NOMO-1 treated with dmso at 0.1 percent for 144 hours (cell line): ENCODE data around the gene TMOD3.
"Not testable (repeated sequence)": the region's sequence is repeated elsewhere in the genome, so short reads cannot be mapped to it uniquely, and the experiment has no call there.

ENCODE experiments used
- DNase-seq: peaks from one replicate; lab custom pipeline; 2025; ENCODE audit not compliant: unreplicated experiment; lab: John Stamatoyannopoulos, UW

Gene TMOD3

GRCh38 chr15:51863131-51863530 is 33.7 kb downstream of the TMOD3 start:
- no peak for DNase-seq

- no peak for DNase-seq
Measured at GRCh38 chr15:51864408-51865056, 35.1 kb downstream of the TMOD3 start.

- no peak for DNase-seq
Measured at GRCh38 chr15:51865317-51865716, 35.9 kb downstream of the TMOD3 start.

GRCh38 chr15:51866161-51866560 is 36.7 kb downstream of the TMOD3 start:
- no peak for DNase-seq

GRCh38 chr15:51866751-51867150 is 37.3 kb downstream of the TMOD3 start:
- DNase-seq = no peak

- no peak for DNase-seq
Measured at GRCh38 chr15:51869060-51869421, 39.6 kb downstream of the TMOD3 start.

- DNase-seq = no peak
Measured at GRCh38 chr15:51870774-51871173, 41.3 kb downstream of the TMOD3 start.

GRCh38 chr15:51874751-51875644 is 45.5 kb downstream of the TMOD3 start:
- DNase-seq = no peak

- DNase-seq = no peak
Measured at GRCh38 chr15:51876169-51876568, 46.7 kb downstream of the TMOD3 start.

GRCh38 chr15:51878446-51879386 is 49.3 kb downstream of the TMOD3 start:
- no peak for DNase-seq

GRCh38 chr15:51879555-51879954 is 50.1 kb downstream of the TMOD3 start:
- DNase-seq = no peak

- no peak for DNase-seq
Measured at GRCh38 chr15:51883271-51883837, 53.9 kb downstream of the TMOD3 start.

- DNase-seq = no peak
Measured at GRCh38 chr15:51884041-51884440, 54.6 kb downstream of the TMOD3 start.

GRCh38 chr15:51884517-51885236 is 55.2 kb downstream of the TMOD3 start:
- DNase-seq = no peak

- not testable (repeated sequence) for DNase-seq
Measured at GRCh38 chr15:51885758-51886157, 56.3 kb downstream of the TMOD3 start.

- no peak for DNase-seq
Measured at GRCh38 chr15:51887887-51888592, 58.6 kb downstream of the TMOD3 start.

- no peak for DNase-seq
Measured at GRCh38 chr15:51888593-51889195, 59.2 kb downstream of the TMOD3 start.

GRCh38 chr15:51889486-51889885 is 60.0 kb downstream of the TMOD3 start:
- DNase-seq = no peak

- DNase-seq = no peak
Measured at GRCh38 chr15:51904421-51904820, 75.0 kb downstream of the TMOD3 start.
